ENCODE results near the gene GPR135.

DNA sequence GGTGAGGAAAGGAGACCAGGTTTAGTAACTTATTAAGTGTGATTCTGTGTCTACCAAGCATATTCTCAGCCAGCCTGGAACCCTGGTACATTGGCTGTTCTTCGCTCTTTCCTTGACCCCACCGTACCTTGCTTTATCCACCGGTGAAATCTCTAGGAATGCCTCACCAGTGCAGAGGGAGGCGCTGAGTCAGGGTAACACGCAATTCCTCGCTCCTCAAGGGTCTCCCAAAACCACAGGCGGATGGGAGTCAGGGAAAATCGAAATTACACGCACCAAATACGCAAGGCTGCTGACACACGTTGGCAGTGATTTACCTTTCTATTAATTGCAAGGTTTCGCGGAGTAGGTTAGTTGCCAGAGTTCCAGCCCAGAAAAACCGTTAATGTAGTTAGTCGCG, 18.2 kb upstream of the GPR135 start:
- TF ChIP-seq, protein P1, sequence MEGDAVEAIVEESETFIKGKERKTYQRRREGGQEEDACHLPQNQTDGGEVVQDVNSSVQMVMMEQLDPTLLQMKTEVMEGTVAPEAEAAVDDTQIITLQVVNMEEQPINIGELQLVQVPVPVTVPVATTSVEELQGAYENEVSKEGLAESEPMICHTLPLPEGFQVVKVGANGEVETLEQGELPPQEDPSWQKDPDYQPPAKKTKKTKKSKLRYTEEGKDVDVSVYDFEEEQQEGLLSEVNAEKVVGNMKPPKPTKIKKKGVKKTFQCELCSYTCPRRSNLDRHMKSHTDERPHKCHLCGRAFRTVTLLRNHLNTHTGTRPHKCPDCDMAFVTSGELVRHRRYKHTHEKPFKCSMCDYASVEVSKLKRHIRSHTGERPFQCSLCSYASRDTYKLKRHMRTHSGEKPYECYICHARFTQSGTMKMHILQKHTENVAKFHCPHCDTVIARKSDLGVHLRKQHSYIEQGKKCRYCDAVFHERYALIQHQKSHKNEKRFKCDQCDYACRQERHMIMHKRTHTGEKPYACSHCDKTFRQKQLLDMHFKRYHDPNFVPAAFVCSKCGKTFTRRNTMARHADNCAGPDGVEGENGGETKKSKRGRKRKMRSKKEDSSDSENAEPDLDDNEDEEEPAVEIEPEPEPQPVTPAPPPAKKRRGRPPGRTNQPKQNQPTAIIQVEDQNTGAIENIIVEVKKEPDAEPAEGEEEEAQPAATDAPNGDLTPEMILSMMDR (IDR thresholded peaks at IDR 0.05) = no peak
- TF ChIP-seq POLR2A (IDR thresholded peaks at IDR 0.05) = no peak
